HCT116 (cell line): ENCODE results near the gene PADI3. TPM values are rescaled to one million over a fixed set of nuclear protein-coding genes. Genes with fewer than 3 reads are reported as not detected.
A peak's percentile ranks its signal among the peaks of the same experiment; 100 is the strongest.

Source experiments
- ATAC-seq: fragments of 200-7000 bp; cut with Tn5 transposase; 2 replicates; pipeline ENCODE4 v1.9.1; 2020; ENCODE audit warnings: mild to moderate bottlenecking, moderate library complexity
- BruUV-seq: library from RNA; stranded (reverse); fragments of 400-500 nt; replicated peaks from 2 replicates; lab custom pipeline; 2021; lab: Mats Ljungman, UMichigan
- CTCF ChIA-PET: fragments of 300-600 bp; sonication (Branson Sonifier 250); formaldehyde crosslinking; loops from one replicate; lab custom pipeline; 2021; ENCODE audit warnings: antibody characterized with exemption; lab: Charles Lee
- POLR2A ChIA-PET: fragments of 300-600, 350-600 bp; sonication (Branson Sonifier 250); formaldehyde crosslinking; loops from one replicate; lab custom pipeline; 2021; ENCODE audit warnings: antibody characterized with exemption; lab: Charles Lee
- RAD21 ChIA-PET, 2 experiments: fragments of 300-600 bp; sonication (Branson Sonifier 250); formaldehyde crosslinking; loops; one replicate each; lab custom pipeline; 2023; ENCODE audit warnings: low total read pairs in 2 of 2; ENCODE audit not compliant: uncharacterized antibody in 2 of 2, unreplicated experiment in 2 of 2, low non-redundant PET in 1 of 2; lab: Charles Lee
- DNase-seq: peaks from one replicate; pipeline ENCODE4 v3.0.0-alpha.2; 2010; ENCODE audit warnings: low read depth, low spot score
- H2AFZ ChIP-seq: fragments of 200-600 bp; shearing (Covaris generic), sonication (generic); 2 replicates; pipeline ENCODE4 v1.6.1; 2017; ENCODE audit warnings: low read depth, mixed run types, mixed read lengths, antibody characterized with exemption, low read length; ENCODE audit not compliant: poor library complexity, severe bottlenecking
- H3K27ac ChIP-seq: 2 replicates; pipeline ENCODE4 v1.5.1; 2012; ENCODE audit warnings: low read depth, low read length
- H3K27me3 ChIP-seq: fragments of 200-600 bp; sonication (generic); 2 replicates; pipeline ENCODE4 v1.6.1; 2016; ENCODE audit warnings: mixed run types, low read length, mixed read lengths; ENCODE audit not compliant: insufficient read depth
- H3K36me3 ChIP-seq, 2 experiments: fragments of 200-500 bp in 1 of 2; fragments of 200-600 bp in 1 of 2; sonication (Bioruptor generic) in 1 of 2; sonication (generic) in 1 of 2; 2 replicates each; pipeline versions ENCODE4 v1.5.1 to v1.6.1; 2014 to 2016; ENCODE audit warnings: low read length in 2 of 2, inconsistent platforms in 1 of 2, mixed read lengths in 1 of 2, mixed run types in 1 of 2; ENCODE audit not compliant: insufficient read depth in 2 of 2, control insufficient read depth in 1 of 2
- H3K4me1 ChIP-seq, 2 experiments: fragments of 200-600 bp in 1 of 2; sonication (generic) in 1 of 2; 2 replicates each; pipeline versions ENCODE4 v1.5.1 to v1.6.1; 2012 to 2017; ENCODE audit warnings: low read length in 2 of 2, inconsistent platforms in 1 of 2, mild to moderate bottlenecking in 1 of 2, mixed read lengths in 1 of 2, mixed run types in 1 of 2, moderate library complexity in 1 of 2; ENCODE audit not compliant: insufficient read depth in 2 of 2, control insufficient read depth in 1 of 2
- H3K4me2 ChIP-seq: fragments of 200-600 bp; sonication (generic); 2 replicates; pipeline ENCODE4 v1.6.1; 2017; ENCODE audit warnings: mixed run types, low read length, mixed read lengths
- H3K4me3 ChIP-seq, 2 experiments: fragments of 200-600 bp in 1 of 2; sonication (generic) in 1 of 2; replicated peaks in 1 of 2; 2 replicates each; pipeline ENCODE4 v1.5.1; 2011 to 2016; ENCODE audit warnings: low read length in 2 of 2, control low read depth in 1 of 2, low read depth in 1 of 2, mild to moderate bottlenecking in 1 of 2, mixed read lengths in 1 of 2, mixed run types in 1 of 2
- H3K79me2 ChIP-seq: fragments of 200-600 bp; sonication (generic); 2 replicates; pipeline ENCODE4 v1.6.1; 2017; ENCODE audit warnings: mild to moderate bottlenecking, mixed run types, low read length, moderate library complexity, mixed read lengths; ENCODE audit not compliant: insufficient read depth
- H3K9ac ChIP-seq: fragments of 200-600 bp; sonication (generic); 2 replicates; pipeline ENCODE4 v1.6.1; 2016; ENCODE audit warnings: low read length, mixed read lengths
- H3K9me2 ChIP-seq: fragments of 200-600 bp; sonication (generic), shearing (Covaris generic); 2 replicates; pipeline ENCODE4 v1.6.1; 2017; ENCODE audit warnings: mixed run types, mild to moderate bottlenecking, moderate library complexity; ENCODE audit not compliant: insufficient read depth
- H3K9me3 ChIP-seq, 2 experiments: fragments of 200-500 bp in 1 of 2; fragments of 200-600 bp in 1 of 2; sonication (Bioruptor generic) in 1 of 2; sonication (generic) in 1 of 2; 2 replicates each; pipeline ENCODE4 v1.6.1; 2014 to 2017; ENCODE audit warnings: low read length in 2 of 2, mixed read lengths in 2 of 2, inconsistent platforms in 1 of 2, low read depth in 1 of 2, mild to moderate bottlenecking in 1 of 2, mixed run types in 1 of 2, moderate library complexity in 1 of 2; ENCODE audit not compliant: control insufficient read depth in 1 of 2, insufficient read depth in 1 of 2
- H4K20me1 ChIP-seq: fragments of 200-600 bp; sonication (generic), shearing (Covaris generic); 2 replicates; pipeline ENCODE4 v1.6.1; 2017; ENCODE audit warnings: mixed run types, mild to moderate bottlenecking, moderate library complexity; ENCODE audit not compliant: insufficient read depth
- CBX3 ChIP-seq: IDR thresholded peaks from 2 replicates; pipeline ENCODE4 v1.6.1; 2012; ENCODE audit warnings: low read depth
- CEBPB ChIP-seq: IDR thresholded peaks from 2 replicates; pipeline ENCODE4 v1.6.1; 2012; ENCODE audit warnings: low read depth
- CTCF ChIP-seq, 3 experiments: fragments of 200-600 bp in 1 of 3; sonication (generic) in 1 of 3; IDR thresholded peaks in 2 of 3; conservative IDR thresholded peaks in 1 of 3; 2 replicates each; pipeline ENCODE4 v1.5.1; 2012 to 2017; ENCODE audit warnings: low read depth in 2 of 3, low read length in 2 of 3, antibody characterized with exemption in 1 of 3, borderline replicate concordance in 1 of 3, control low read depth in 1 of 3, mild to moderate bottlenecking in 1 of 3, mixed read lengths in 1 of 3, mixed run types in 1 of 3, moderate library complexity in 1 of 3; ENCODE audit not compliant: insufficient read depth in 1 of 3
- ELF1 ChIP-seq: IDR thresholded peaks from 2 replicates; pipeline ENCODE4 v1.6.1; 2012; ENCODE audit warnings: low read depth, borderline replicate concordance
- EZH2 ChIP-seq: fragments of 200-600 bp; sonication (generic); IDR thresholded peaks from 2 replicates; pipeline ENCODE4 v1.6.1; 2017; ENCODE audit warnings: antibody characterized with exemption, mixed run types
- FOSL1 ChIP-seq: IDR thresholded peaks from 2 replicates; pipeline ENCODE4 v1.6.1; 2012; ENCODE audit warnings: low read depth
- RAD21 ChIP-seq: IDR thresholded peaks from 2 replicates; pipeline ENCODE4 v1.6.1; 2012; ENCODE audit warnings: low read depth, mild to moderate bottlenecking
- ZBTB33 ChIP-seq: IDR thresholded peaks from 2 replicates; pipeline ENCODE4 v1.6.1; 2011; ENCODE audit warnings: mild to moderate bottlenecking, low read length, moderate library complexity; ENCODE audit not compliant: insufficient replicate concordance; ENCODE audit errors: extremely low read depth
- ZNF274 ChIP-seq: fragments of 200-500 bp; sonication (Bioruptor generic); IDR thresholded peaks from 2 replicates; pipeline ENCODE4 v1.6.1; 2014; ENCODE audit warnings: mild to moderate bottlenecking, low read depth, low read length, inconsistent platforms
- intact Hi-C: fragments of 100-400 bp; cut with micrococcal nuclease; formaldehyde crosslinking; loops from 2 replicates; pipeline ENCODE4 v1.10.0; 2022
- total RNA-seq: library from RNA; stranded (reverse); gene quantifications from one replicate; pipeline ENCODE4 v1.2.1, GENCODE V29; 2021; ENCODE audit not compliant: unreplicated experiment

Gene PADI3
- total RNA-seq, 1 experiment from 2014 or later = 0.93 TPM

- Histone ChIP-seq H3K9me3 (no peaks in the 10 kb centered on the region), H3K4me3 (no peak overlapping the region), H3K9ac (no peak overlapping the region), H3K4me2 (peak overlapping the region; percentile 54), H3K4me1 (peaks cover 29 to 62% of the 10 kb centered on the region in 2 experiments), H3K27ac (no peak overlapping the region), H4K20me1 (no peaks in the 10 kb centered on the region), H3K27me3 (peaks cover 11% of the 10 kb centered on the region; the same call in 1 of the 2 replicates), H3K9me2 (no peaks in the 10 kb centered on the region), H2AFZ (no peak overlapping the region), H3K79me2 (no peaks in the 10 kb centered on the region), H3K36me3 (no peaks in the 10 kb centered on the region)
- ChIA-PET RAD21 (interaction anchor here (0.7 to 1.9 kb wide), 7 partner anchors 25 to 182 kb away, joined by 3 to 20 read pairs (median 3); no protein-coding TSS in a partner anchor), CTCF (interaction anchor here (0.8 to 7.0 kb wide), 8 partner anchors 10 to 142 kb away, joined by 3 to 71 read pairs (median 4); no protein-coding TSS in a partner anchor), POLR2A (interaction anchor here (0.7 to 1.4 kb wide), 2 partner anchors 68 to 109 kb away, joined by 3 to 7 read pairs; no protein-coding TSS in a partner anchor)
- no TSS peak for BruUV-seq
- TF ChIP-seq CTCF (IDR thresholded peaks at IDR 0.05 in 2 of 3, conservative IDR thresholded peaks at IDR 0.05 in 1 of 3; ENCODE audit: borderline replicate concordance in 1 of 3, insufficient read depth in 1 of 3, low read depth in 2 of 3, low read length in 2 of 3) (peak in 2 of 3 experiments; percentile 76 to 88; a peak in 4 of 6 replicates), ZNF274 (no peak)
- ATAC-seq = peak; percentile 70
- peak; percentile 85 for DNase-seq
- intact Hi-C loops = loop anchor here (1.0 to 5.0 kb wide), 4 partner anchors 37 to 285 kb away; no protein-coding TSS in a partner anchor
Observed at GRCh38 chr1:17236779-17237560, 11.9 kb upstream of the PADI3 start.

GRCh38 chr1:17237561-17237903 is 11.4 kb upstream of the PADI3 start:
- Histone ChIP-seq H3K4me1 (peaks cover 24 to 57% of the 10 kb centered on the region in 2 experiments), H2AFZ (no peak overlapping the region), H3K9me2 (no peaks in the 10 kb centered on the region), H3K27ac (no peak overlapping the region), H3K79me2 (no peaks in the 10 kb centered on the region), H3K4me2 (peak overlapping the region; percentile 54), H3K36me3 (no peaks in the 10 kb centered on the region), H3K27me3 (peaks cover 11% of the 10 kb centered on the region; the same call in 1 of the 2 replicates), H4K20me1 (no peaks in the 10 kb centered on the region), H3K4me3 (no peak overlapping the region), H3K9me3 (no peaks in the 10 kb centered on the region), H3K9ac (no peak overlapping the region)
- CTCF ChIA-PET = interaction anchor here (0.8 to 7.0 kb wide), 8 partner anchors 10 to 141 kb away, joined by 3 to 71 read pairs (median 4); no protein-coding TSS in a partner anchor
- DNase-seq (no peak), ATAC-seq (no peak)
- POLR2A ChIA-PET = interaction anchor here (1.4 kb wide), 1 partner anchor 110 kb away, joined by 3 read pairs; no protein-coding TSS in a partner anchor
- intact Hi-C loops = loop anchor here (1.0 to 5.0 kb wide), 4 partner anchors 37 to 285 kb away; no protein-coding TSS in a partner anchor
- RAD21 ChIA-PET = interaction anchor here (0.8 to 1.9 kb wide), 5 partner anchors 36 to 115 kb away, joined by 3 to 20 read pairs (median 9); no protein-coding TSS in a partner anchor
- no TSS peak for BruUV-seq
- TF ChIP-seq RAD21 = no peak
- no peak for TF ChIP-seq ZBTB33
- no peak for TF ChIP-seq FOSL1
- no peak for TF ChIP-seq CBX3
- TF ChIP-seq ELF1 = no peak
- no peak for TF ChIP-seq CEBPB
- TF ChIP-seq EZH2 = no peak
